Caco-2 (cell line): ENCODE data around the gene AGPS. TPM values are rescaled to one million over a fixed set of nuclear protein-coding genes. Genes with fewer than 3 reads are reported as not detected.

Experiments used
- BruUV-seq: library from RNA; stranded (reverse); fragments of 400-500 nt; replicated peaks from 2 replicates; lab custom pipeline; 2021; lab: Mats Ljungman, UMichigan
- CTCF ChIA-PET: fragments of 300-600 bp; sonication (Branson Sonifier 250); formaldehyde crosslinking; loops from one replicate; lab custom pipeline; 2022; ENCODE audit warnings: antibody characterized with exemption; lab: Charles Lee
- POLR2A ChIA-PET: fragments of 300-600 bp; sonication (Branson Sonifier 250); formaldehyde crosslinking; loops from one replicate; lab custom pipeline; 2022; ENCODE audit warnings: antibody characterized with exemption; lab: Charles Lee
- DNase-seq, 2 experiments: peaks; one replicate each; pipeline versions ENCODE4 v3.0.0 to v3.0.0-alpha.2; 2020 to 2022
- H3K27me3 ChIP-seq: replicated peaks from 2 replicates; pipeline ENCODE4 v1.6.0; 2011; ENCODE audit warnings: low read length; ENCODE audit not compliant: control insufficient read depth, insufficient read depth
- H3K36me3 ChIP-seq: 2 replicates; pipeline ENCODE4 v1.5.1; 2011; ENCODE audit warnings: low read length; ENCODE audit not compliant: control insufficient read depth, insufficient read depth
- H3K4me1 ChIP-seq: fragments of 250-450 bp; sonication (Bioruptor Pico); 2 replicates; pipeline ENCODE4 v1.5.1; 2020; ENCODE audit warnings: mild to moderate bottlenecking
- H3K4me3 ChIP-seq: 2 replicates; pipeline ENCODE4 v1.5.1; 2011; ENCODE audit warnings: low read depth, mild to moderate bottlenecking, control low read depth, low read length
- H3K9me3 ChIP-seq: fragments of 250-450 bp; sonication (Bioruptor Pico); 2 replicates; pipeline ENCODE4 v1.5.1; 2020; ENCODE audit warnings: mild to moderate bottlenecking, moderate library complexity
- H3K27ac Mint-ChIP-seq: one replicate; pipeline ENCODE4 v1.8.0; 2022; ENCODE audit warnings: mixed read lengths; ENCODE audit not compliant: unreplicated experiment
- H3K27me3 Mint-ChIP-seq: one replicate; pipeline ENCODE4 v1.8.0; 2022; ENCODE audit warnings: mixed read lengths; ENCODE audit not compliant: insufficient read depth, unreplicated experiment
- H3K36me3 Mint-ChIP-seq: one replicate; pipeline ENCODE4 v1.8.0; 2022; ENCODE audit warnings: mild to moderate bottlenecking, mixed read lengths; ENCODE audit not compliant: insufficient read depth, unreplicated experiment
- H3K4me1 Mint-ChIP-seq: one replicate; pipeline ENCODE4 v1.8.0; 2022; ENCODE audit warnings: low read depth, mixed read lengths; ENCODE audit not compliant: unreplicated experiment
- H3K4me3 Mint-ChIP-seq: one replicate; pipeline ENCODE4 v1.8.0; 2022; ENCODE audit warnings: mild to moderate bottlenecking, moderate library complexity, mixed read lengths; ENCODE audit not compliant: unreplicated experiment
- H3K9me3 Mint-ChIP-seq: one replicate; pipeline ENCODE4 v1.8.0; 2022; ENCODE audit warnings: mixed read lengths; ENCODE audit not compliant: unreplicated experiment
- CTCF ChIP-seq, 2 experiments: fragments of 200-600 bp in 1 of 2; IDR thresholded peaks; 1 replicate in 1 of 2; 2 replicates in 1 of 2; pipeline versions ENCODE4 v1.5.1 to v1.8.0; 2011 to 2022; ENCODE audit warnings: antibody characterized with exemption in 1 of 2, control low read depth in 1 of 2, inconsistent platforms in 1 of 2, low read depth in 1 of 2, low read length in 1 of 2, mild to moderate bottlenecking in 1 of 2, moderate library complexity in 1 of 2; ENCODE audit not compliant: insufficient read depth in 1 of 2, severe bottlenecking in 1 of 2, unreplicated experiment in 1 of 2
- intact Hi-C: fragments of 100-400 bp; cut with micrococcal nuclease; formaldehyde crosslinking; loops from one replicate; pipeline ENCODE4 v1.10.0; 2022; ENCODE audit not compliant: unreplicated experiment
- total RNA-seq: library from RNA; stranded (reverse); gene quantifications from 2 replicates; pipeline ENCODE4 v1.2.3, GENCODE V29; 2022

Gene AGPS
- total RNA-seq, 1 experiment from 2014 or later, result 105 TPM

DNA sequence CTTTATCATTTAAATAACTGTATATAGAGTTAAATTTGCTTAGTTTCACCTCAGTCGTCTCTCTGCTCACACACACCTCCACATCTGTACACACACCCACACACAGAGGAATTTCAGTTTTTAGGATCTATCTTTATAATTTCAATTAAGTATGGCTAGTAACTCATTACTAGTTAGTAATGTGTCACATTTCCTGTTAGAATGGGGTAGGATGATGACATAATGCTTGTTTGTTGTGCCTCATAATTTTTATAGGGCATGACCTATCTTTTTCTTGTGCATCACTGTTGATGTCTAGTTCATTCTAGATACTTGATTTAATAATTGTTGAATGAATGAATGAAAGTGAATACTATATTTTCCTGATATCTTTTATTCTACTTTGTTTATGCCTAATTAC, 108.6 kb downstream of the AGPS start:
- no TSS peak for BruUV-seq
- intact Hi-C loops, result no loop called here
- no peak overlapping the region for H3K4me3 Mint-ChIP-seq
- TF ChIP-seq CTCF (IDR thresholded peaks at IDR 0.05; ENCODE audit: insufficient read depth in 1 of 2, low read depth in 1 of 2, low read length in 1 of 2, severe bottlenecking in 1 of 2, unreplicated experiment in 1 of 2), result no peak
- H3K27me3 Mint-ChIP-seq, result no peaks in the 10 kb centered on the region
- ChIA-PET CTCF (no interaction called here), POLR2A (no interaction called here)
- no peaks in the 10 kb centered on the region for H3K9me3 ChIP-seq
- no peaks in the 10 kb centered on the region for H3K36me3 ChIP-seq
- H3K27ac Mint-ChIP-seq, result no peak overlapping the region
- H3K9me3 Mint-ChIP-seq, result no peaks in the 10 kb centered on the region
- no peaks in the 10 kb centered on the region for H3K4me1 Mint-ChIP-seq
- H3K27me3 ChIP-seq, result no peaks in the 10 kb centered on the region
- DNase-seq, result no peak
- H3K4me1 ChIP-seq, result no peaks in the 10 kb centered on the region
- peaks cover 11% of the 10 kb centered on the region for H3K36me3 Mint-ChIP-seq
- H3K4me3 ChIP-seq, result no peak overlapping the region

DNA sequence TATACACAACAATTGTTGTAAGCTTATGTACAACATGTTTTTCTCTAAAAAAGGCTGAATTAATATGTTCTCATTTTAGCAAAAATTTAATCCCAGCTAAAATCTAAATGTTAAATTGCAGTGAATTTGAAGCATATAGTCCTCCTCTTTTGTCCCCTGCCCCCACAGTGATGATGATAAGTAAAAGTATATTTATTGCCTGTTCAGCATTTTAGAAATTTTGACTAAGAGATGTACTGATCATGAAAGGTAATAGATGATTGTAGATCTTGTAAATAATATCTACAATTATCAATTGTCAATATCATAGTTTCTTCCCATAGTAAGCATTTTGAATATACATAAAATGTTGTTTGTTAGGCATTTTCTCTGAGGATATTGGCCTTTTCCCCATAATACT, 113.9 kb downstream of the AGPS start:
- intact Hi-C loops, result no loop called here
- H3K27me3 ChIP-seq, result no peaks in the 10 kb centered on the region
- peaks cover 28% of the 10 kb centered on the region for H3K36me3 Mint-ChIP-seq
- H3K4me1 ChIP-seq, result no peaks in the 10 kb centered on the region
- no peak overlapping the region for H3K4me3 ChIP-seq
- no peaks in the 10 kb centered on the region for H3K9me3 ChIP-seq
- no peaks in the 10 kb centered on the region for H3K9me3 Mint-ChIP-seq
- ChIA-PET POLR2A (no interaction called here), CTCF (no interaction called here)
- DNase-seq, result no peak
- H3K27ac Mint-ChIP-seq, result no peak overlapping the region
- BruUV-seq, result no TSS peak
- no peaks in the 10 kb centered on the region for H3K27me3 Mint-ChIP-seq
- TF ChIP-seq CTCF (IDR thresholded peaks at IDR 0.05; ENCODE audit: insufficient read depth in 1 of 2, low read depth in 1 of 2, low read length in 1 of 2, severe bottlenecking in 1 of 2, unreplicated experiment in 1 of 2), result no peak
- no peak overlapping the region for H3K4me3 Mint-ChIP-seq
- H3K4me1 Mint-ChIP-seq, result no peaks in the 10 kb centered on the region
- no peaks in the 10 kb centered on the region; the same call in 1 of the 2 replicates for H3K36me3 ChIP-seq

DNA sequence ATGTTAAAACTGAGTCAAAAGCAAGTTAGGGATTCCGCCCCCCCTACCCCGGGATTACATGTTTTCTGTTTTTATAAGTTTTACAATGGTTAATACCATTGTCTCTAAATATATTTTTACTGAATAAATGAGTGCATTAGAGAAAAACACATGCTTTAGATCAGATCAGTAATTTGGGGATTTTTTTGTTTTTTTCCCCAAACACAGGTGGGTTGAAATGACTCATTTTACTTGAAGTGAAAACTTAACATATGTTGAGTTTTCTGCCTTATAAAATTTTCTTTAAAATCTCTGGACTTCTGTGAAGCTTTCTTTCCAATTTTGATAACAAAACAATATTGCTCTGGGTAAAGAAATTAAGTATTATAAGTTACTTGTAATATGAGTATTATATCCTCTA, 114.4 kb downstream of the AGPS start:
- H3K4me1 Mint-ChIP-seq, result no peaks in the 10 kb centered on the region
- H3K36me3 ChIP-seq, result no peaks in the 10 kb centered on the region; the same call in 1 of the 2 replicates
- BruUV-seq, result no TSS peak
- ChIA-PET POLR2A (no interaction called here), CTCF (no interaction called here)
- H3K4me3 Mint-ChIP-seq, result no peak overlapping the region
- DNase-seq, result no peak
- no peak overlapping the region for H3K4me3 ChIP-seq
- TF ChIP-seq CTCF (IDR thresholded peaks at IDR 0.05; ENCODE audit: insufficient read depth in 1 of 2, low read depth in 1 of 2, low read length in 1 of 2, severe bottlenecking in 1 of 2, unreplicated experiment in 1 of 2), result no peak
- intact Hi-C loops, result no loop called here
- no peak overlapping the region for H3K27ac Mint-ChIP-seq
- no peaks in the 10 kb centered on the region for H3K27me3 ChIP-seq
- H3K4me1 ChIP-seq, result no peaks in the 10 kb centered on the region
- no peaks in the 10 kb centered on the region for H3K9me3 Mint-ChIP-seq
- H3K27me3 Mint-ChIP-seq, result no peaks in the 10 kb centered on the region
- no peaks in the 10 kb centered on the region for H3K9me3 ChIP-seq
- H3K36me3 Mint-ChIP-seq, result peaks cover 31% of the 10 kb centered on the region
